K562 (cell line): Measurements from ENCODE around the gene ITPR2. TPM values are rescaled to one million over a fixed set of nuclear protein-coding genes. Genes with fewer than 3 reads are reported as not detected.

ENCODE experiments used
- ATAC-seq: fragments of 200-7000 bp; cut with Tn5 transposase; 3 replicates; pipeline ENCODE4 v1.9.1; 2020; ENCODE audit warnings: moderate library complexity
- BruUV-seq: library from RNA; stranded (reverse); fragments of 400-500 nt; replicated peaks from 2 replicates; lab custom pipeline; 2021; lab: Mats Ljungman, UMichigan
- CTCF ChIA-PET: fragments of 300-600 bp; formaldehyde crosslinking; extraction: SDS; loops from one replicate; lab custom pipeline; 2021; ENCODE audit warnings: low intra/inter-chr PET ratio; lab: Yijun Ruan, JAX
- POLR2A ChIA-PET: fragments of 300-600, 350-650 bp; sonication (Branson Sonifier 250); formaldehyde crosslinking; extraction: SDS; loops from one replicate; lab custom pipeline; 2021; ENCODE audit warnings: antibody characterized with exemption, inconsistent platforms; lab: Yijun Ruan, JAX
- DNase-seq, 4 experiments: peaks; one replicate each; pipeline versions ENCODE4 v3.0.0 to v3.0.0-alpha.2; 2011 to 2018; ENCODE audit warnings: low spot score in 3 of 4, mixed read lengths in 3 of 4; ENCODE audit errors: extremely low read depth in 1 of 4
- FAIRE-seq: peaks from 2 replicates; lab custom pipeline; 2011; peaks lifted over from hg19 to GRCh38; lab: Jason Lieb, UNC
- H2AFZ ChIP-seq: 2 replicates; pipeline ENCODE4 v1.6.0; 2011; ENCODE audit warnings: low read depth, low read length, control low read depth, inconsistent platforms
- H3K27ac ChIP-seq: fragments of 200-600 bp; 3 replicates; pipeline ENCODE4 v1.8.0; 2011; ENCODE audit warnings: low read depth, mild to moderate bottlenecking, control low read depth, inconsistent platforms, low read length, moderate library complexity, mixed read lengths; ENCODE audit errors: extremely low read depth
- H3K27me3 ChIP-seq, 2 experiments: fragments of 300-600 bp in 1 of 2; 2 replicates in 1 of 2; 3 replicates in 1 of 2; pipeline versions ENCODE4 v1.6.0 to v1.8.0; 2011; ENCODE audit warnings: inconsistent platforms in 2 of 2, low read length in 2 of 2, mild to moderate bottlenecking in 1 of 2, mixed read lengths in 1 of 2, moderate library complexity in 1 of 2; ENCODE audit not compliant: control insufficient read depth in 2 of 2, insufficient read depth in 2 of 2
- H3K36me3 ChIP-seq: fragments of 300-600 bp; 3 replicates; pipeline ENCODE4 v1.8.0; 2011; ENCODE audit warnings: mild to moderate bottlenecking, low read length, inconsistent platforms; ENCODE audit not compliant: control insufficient read depth, insufficient read depth
- H3K4me1 ChIP-seq, 2 experiments: fragments of 200-600 bp in 1 of 2; replicated peaks in 1 of 2; 2 replicates in 1 of 2; 3 replicates in 1 of 2; pipeline versions ENCODE4 v1.5.1 to v1.8.0; 2011; ENCODE audit warnings: inconsistent platforms in 2 of 2, low read length in 2 of 2, mild to moderate bottlenecking in 1 of 2, mixed read lengths in 1 of 2, moderate library complexity in 1 of 2; ENCODE audit not compliant: control insufficient read depth in 2 of 2, insufficient read depth in 2 of 2
- H3K4me2 ChIP-seq: 2 replicates; pipeline ENCODE4 v1.6.1; 2011; ENCODE audit warnings: low read length, control low read depth, inconsistent platforms, mixed read lengths; ENCODE audit not compliant: insufficient read depth
- H3K4me3 ChIP-seq: fragments of 200-600 bp; sonication (generic), shearing (Covaris generic); 2 replicates; pipeline ENCODE4 v1.5.1; 2016; ENCODE audit warnings: control low read depth, inconsistent platforms
- H3K79me2 ChIP-seq: fragments of 200-600 bp; 3 replicates; pipeline ENCODE4 v1.8.0; 2011; ENCODE audit warnings: low read length, inconsistent platforms; ENCODE audit not compliant: control insufficient read depth, insufficient read depth
- H3K9ac ChIP-seq, 2 experiments: 2 replicates each; pipeline versions ENCODE4 v1.6.0 to v1.6.1; 2011; ENCODE audit warnings: low read depth in 2 of 2, low read length in 2 of 2, control low read depth in 1 of 2, inconsistent platforms in 1 of 2, mild to moderate bottlenecking in 1 of 2, mixed read lengths in 1 of 2; ENCODE audit not compliant: insufficient read depth in 1 of 2
- H3K9me1 ChIP-seq: one replicate; pipeline ENCODE4 v1.6.0; 2011; ENCODE audit warnings: inconsistent platforms, mild to moderate bottlenecking, low read length, moderate library complexity; ENCODE audit not compliant: control insufficient read depth, insufficient read depth
- H3K9me3 ChIP-seq: replicated peaks from 2 replicates; pipeline ENCODE4 v1.5.1; 2011; ENCODE audit warnings: low read depth, low read length, inconsistent platforms; ENCODE audit not compliant: control insufficient read depth, insufficient read depth
- H4K20me1 ChIP-seq: replicated peaks from 2 replicates; pipeline ENCODE4 v1.6.1; 2011; ENCODE audit warnings: low read length, inconsistent platforms, mixed read lengths; ENCODE audit not compliant: control insufficient read depth, insufficient read depth
- FUS ChIP-seq: fragments of 200-400 bp; formaldehyde crosslinking; optimal IDR thresholded peaks from 2 replicates; pipeline ENCODE3; 2017; ENCODE audit warnings: low read depth, low read length
- KAT7 ChIP-seq: sonication (generic); formaldehyde crosslinking; IDR thresholded peaks from 2 replicates; pipeline ENCODE4 v1.8.0; 2022; ENCODE audit warnings: missing genetic modification reagents, mild to moderate bottlenecking, borderline replicate concordance
- KDM5B ChIP-seq: fragments of 200-600 bp; sonication (generic); IDR thresholded peaks from 2 replicates; pipeline ENCODE4 v1.6.1; 2012; ENCODE audit warnings: low read depth, mild to moderate bottlenecking, moderate library complexity, low read length, control low read depth, inconsistent platforms; ENCODE audit not compliant: insufficient replicate concordance
- NR2C2 ChIP-seq, 2 experiments: fragments of 200-800 bp in 1 of 2; sonication (Bioruptor generic) in 1 of 2; sonication (generic) in 1 of 2; formaldehyde crosslinking in 1 of 2; IDR thresholded peaks; 2 replicates each; pipeline versions ENCODE4 v1.6.1 to v1.8.0; 2016 to 2022; ENCODE audit warnings: mild to moderate bottlenecking in 1 of 2, missing compliant biosample characterization in 1 of 2, missing genetic modification characterization in 1 of 2, missing genetic modification reagents in 1 of 2
- POLR3G ChIP-seq: IDR thresholded peaks from 2 replicates; pipeline ENCODE4 v1.6.1; 2011; ENCODE audit not compliant: insufficient read length, insufficient replicate concordance; ENCODE audit errors: extremely low read depth
- PYGO2 ChIP-seq: fragments of 450-650 bp; IDR thresholded peaks from 2 replicates; pipeline ENCODE4 v1.6.1; 2016; ENCODE audit warnings: mild to moderate bottlenecking, missing genetic modification characterization, moderate library complexity, missing compliant biosample characterization
- TARDBP ChIP-seq: fragments of 450-650 bp; IDR thresholded peaks from 2 replicates; pipeline ENCODE4 v1.6.1; 2016
- U2AF2 ChIP-seq: fragments of 200-400 bp; formaldehyde crosslinking; optimal IDR thresholded peaks from 2 replicates; pipeline ENCODE3; 2017; ENCODE audit warnings: low read depth, mild to moderate bottlenecking, low read length
- ZKSCAN8 ChIP-seq: fragments of 200-800 bp; sonication (Bioruptor generic); IDR thresholded peaks from 2 replicates; pipeline ENCODE4 v1.6.1; 2016; ENCODE audit warnings: missing genetic modification characterization, missing compliant biosample characterization
- ZNF707 ChIP-seq: fragments of 250-450 bp; sonication (Bioruptor Pico); conservative IDR thresholded peaks from 2 replicates; pipeline ENCODE4 v1.8.0; 2022; ENCODE audit warnings: inconsistent platforms, mild to moderate bottlenecking, moderate library complexity
- WGBS: fragments of 100-300 bp; shearing (Covaris generic); methylation state at CpG from one replicate; pipeline ENCODE4 v1.1.6; 2016; ENCODE audit warnings: low coverage, mixed read lengths; ENCODE audit not compliant: insufficient coverage; ENCODE audit errors: missing lambda C conversion rate; 5-methylcytosine and 5-hydroxymethylcytosine counted together
- in situ Hi-C: fragments of 300-500 bp; cut with MboI; formaldehyde crosslinking; loops from 4 replicates; pipeline ENCODE4 v1.15.0; 2018; ENCODE audit warnings: inconsistent platforms, mixed read lengths
- intact Hi-C: fragments of 100-400 bp; cut with micrococcal nuclease; formaldehyde crosslinking; loops from 2 replicates; pipeline ENCODE4 v1.14.2; 2022
- polyA plus RNA-seq, 8 experiments: library from polyadenylated mRNA; depleted of rRNA in 4 of 8; stranded (reverse) in 5 of 8; unstranded in 3 of 8; fragments of >200 nt; fragmentation: Nextera tagmentation in 2 of 8; fragmentation: Illumina TruSeq in 1 of 8; extraction: Ambion mirVana in 2 of 8; extraction: Trizol in 1 of 8; gene quantifications; 2 replicates each; pipeline versions ENCODE4 v1.2.1 to v1.2.3, GENCODE V29; 2011 to 2014; ENCODE audit warnings: inconsistent platforms in 1 of 8, missing spikeins in 1 of 8
- total RNA-seq, 7 experiments: library from RNA; depleted of rRNA in 6 of 7; stranded (reverse); fragments of >200 nt in 6 of 7; fragmentation: Illumina TruSeq in 2 of 7; extraction: Trizol in 2 of 7; gene quantifications; 2 replicates each; pipeline versions ENCODE4 v1.2.1 to v1.2.3, GENCODE V29; 2011 to 2021; ENCODE audit warnings: low replicate concordance in 1 of 7
- TF ChIP-seq, protein P1 (sequence below), 2 experiments: fragments of 450-650 bp in 1 of 2; sonication (generic) in 1 of 2; formaldehyde crosslinking in 1 of 2; IDR thresholded peaks; 2 replicates each; pipeline versions ENCODE4 v1.7.1 to v1.9.0; 2016 to 2022; ENCODE audit warnings: inconsistent platforms in 1 of 2, mild to moderate bottlenecking in 1 of 2, missing genetic modification reagents in 1 of 2
- TF ChIP-seq, protein P2 (sequence below): sonication (generic); formaldehyde crosslinking; IDR thresholded peaks from 2 replicates; pipeline ENCODE4 v1.8.1; 2022; ENCODE audit warnings: missing genetic modification reagents

The ITPR2 gene
- total and polyA plus RNA-seq, 9 of the 15 experiments (the other 6 are each of a cell fraction or from before 2014, with no cell fraction given): 0.21 to 3.3 (median 0.95) TPM

DNA sequence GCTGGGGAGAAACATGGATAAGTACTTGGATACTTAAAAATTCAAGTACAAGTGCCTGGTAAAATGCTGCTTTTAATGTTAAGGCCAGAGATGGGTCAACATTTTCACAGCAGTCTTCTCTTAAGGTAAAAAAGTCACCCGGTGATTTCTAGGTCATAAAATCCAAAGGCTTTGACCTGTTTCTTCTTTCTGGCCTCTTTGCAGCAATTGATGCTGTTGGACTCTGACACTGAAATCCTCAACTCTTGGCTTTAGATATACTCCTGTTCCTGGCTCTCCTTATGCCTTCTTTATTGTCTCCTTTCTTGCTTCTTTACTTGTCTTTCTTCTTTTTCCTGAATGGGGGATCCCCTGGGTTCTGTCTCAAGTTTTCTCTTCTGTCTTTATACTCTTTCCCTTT, 448.5 kb downstream of the ITPR2 start:
- WGBS: 0% methylated on average over 1 of the region's 1 CpG
- FAIRE-seq: no peak
- no TSS peak for BruUV-seq
- TF ChIP-seq TARDBP: no peak
- no peak for TF ChIP-seq KAT7 (CRISPR knock-in tag)
- TF ChIP-seq POLR3G: no peak
- TF ChIP-seq FUS: no peak
- TF ChIP-seq PYGO2: no peak
- no peak for TF ChIP-seq ZNF707 (CRISPR knock-in tag)
- TF ChIP-seq, protein P1, sequence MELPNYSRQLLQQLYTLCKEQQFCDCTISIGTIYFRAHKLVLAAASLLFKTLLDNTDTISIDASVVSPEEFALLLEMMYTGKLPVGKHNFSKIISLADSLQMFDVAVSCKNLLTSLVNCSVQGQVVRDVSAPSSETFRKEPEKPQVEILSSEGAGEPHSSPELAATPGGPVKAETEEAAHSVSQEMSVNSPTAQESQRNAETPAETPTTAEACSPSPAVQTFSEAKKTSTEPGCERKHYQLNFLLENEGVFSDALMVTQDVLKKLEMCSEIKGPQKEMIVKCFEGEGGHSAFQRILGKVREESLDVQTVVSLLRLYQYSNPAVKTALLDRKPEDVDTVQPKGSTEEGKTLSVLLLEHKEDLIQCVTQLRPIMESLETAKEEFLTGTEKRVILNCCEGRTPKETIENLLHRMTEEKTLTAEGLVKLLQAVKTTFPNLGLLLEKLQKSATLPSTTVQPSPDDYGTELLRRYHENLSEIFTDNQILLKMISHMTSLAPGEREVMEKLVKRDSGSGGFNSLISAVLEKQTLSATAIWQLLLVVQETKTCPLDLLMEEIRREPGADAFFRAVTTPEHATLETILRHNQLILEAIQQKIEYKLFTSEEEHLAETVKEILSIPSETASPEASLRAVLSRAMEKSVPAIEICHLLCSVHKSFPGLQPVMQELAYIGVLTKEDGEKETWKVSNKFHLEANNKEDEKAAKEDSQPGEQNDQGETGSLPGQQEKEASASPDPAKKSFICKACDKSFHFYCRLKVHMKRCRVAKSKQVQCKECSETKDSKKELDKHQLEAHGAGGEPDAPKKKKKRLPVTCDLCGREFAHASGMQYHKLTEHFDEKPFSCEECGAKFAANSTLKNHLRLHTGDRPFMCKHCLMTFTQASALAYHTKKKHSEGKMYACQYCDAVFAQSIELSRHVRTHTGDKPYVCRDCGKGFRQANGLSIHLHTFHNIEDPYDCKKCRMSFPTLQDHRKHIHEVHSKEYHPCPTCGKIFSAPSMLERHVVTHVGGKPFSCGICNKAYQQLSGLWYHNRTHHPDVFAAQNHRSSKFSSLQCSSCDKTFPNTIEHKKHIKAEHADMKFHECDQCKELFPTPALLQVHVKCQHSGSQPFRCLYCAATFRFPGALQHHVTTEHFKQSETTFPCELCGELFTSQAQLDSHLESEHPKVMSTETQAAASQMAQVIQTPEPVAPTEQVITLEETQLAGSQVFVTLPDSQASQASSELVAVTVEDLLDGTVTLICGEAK (IDR thresholded peaks at IDR 0.05): no peak
- TF ChIP-seq, protein P1 (CRISPR knock-in tag; IDR thresholded peaks at IDR 0.05): no peak
- TF ChIP-seq, protein P2, sequence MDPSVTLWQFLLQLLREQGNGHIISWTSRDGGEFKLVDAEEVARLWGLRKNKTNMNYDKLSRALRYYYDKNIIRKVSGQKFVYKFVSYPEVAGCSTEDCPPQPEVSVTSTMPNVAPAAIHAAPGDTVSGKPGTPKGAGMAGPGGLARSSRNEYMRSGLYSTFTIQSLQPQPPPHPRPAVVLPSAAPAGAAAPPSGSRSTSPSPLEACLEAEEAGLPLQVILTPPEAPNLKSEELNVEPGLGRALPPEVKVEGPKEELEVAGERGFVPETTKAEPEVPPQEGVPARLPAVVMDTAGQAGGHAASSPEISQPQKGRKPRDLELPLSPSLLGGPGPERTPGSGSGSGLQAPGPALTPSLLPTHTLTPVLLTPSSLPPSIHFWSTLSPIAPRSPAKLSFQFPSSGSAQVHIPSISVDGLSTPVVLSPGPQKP (CRISPR knock-in tag): no peak
- no peak for TF ChIP-seq ZKSCAN8 (CRISPR knock-in tag)
- TF ChIP-seq U2AF2: no peak
- TF ChIP-seq KDM5B: no peak
- TF ChIP-seq NR2C2 (CRISPR knock-in tag; IDR thresholded peaks at IDR 0.05): no peak
- no peak for TF ChIP-seq NR2C2 (tag; IDR thresholded peaks at IDR 0.05)

More for the DNA sequence above, 448.5 kb downstream of the ITPR2 start:
- no peak overlapping the region for H3K27ac ChIP-seq
- no peaks in the 10 kb centered on the region for H3K9me1 ChIP-seq
- in situ Hi-C loops (no loop called here), intact Hi-C loops (no loop called here)
- DNase-seq (no peak), ATAC-seq (no peak)
- POLR2A ChIA-PET: interaction anchor here (0.6 to 0.7 kb wide), 2 partner anchors 53 to 958 kb away, joined by 3 read pairs; no protein-coding TSS in a partner anchor
- H3K4me1 ChIP-seq: no peaks in the 10 kb centered on the region
- no peaks in the 10 kb centered on the region for H3K79me2 ChIP-seq
- H4K20me1 ChIP-seq: no peaks in the 10 kb centered on the region
- CTCF ChIA-PET: no interaction called here
- no peak overlapping the region for H3K4me3 ChIP-seq
- H3K36me3 ChIP-seq: no peaks in the 10 kb centered on the region
- no peak overlapping the region for H2AFZ ChIP-seq
- no peaks in the 10 kb centered on the region for H3K27me3 ChIP-seq
- no peaks in the 10 kb centered on the region for H3K9me3 ChIP-seq
- no peak overlapping the region for H3K4me2 ChIP-seq
- H3K9ac ChIP-seq: no peak overlapping the region
